Spleen (tissue), 7 donors: ENCODE results near the gene OR51V1.
"Not testable (repeated sequence)": the region's sequence is repeated elsewhere in the genome, so short reads cannot be mapped to it uniquely, and the experiment has no call there.

Experiments
- POLR2AphosphoS5 ChIP-seq, 3 donors: sonication (generic); formaldehyde crosslinking; IDR thresholded peaks; one replicate each; pipeline ENCODE4 v1.5.1; 2017; ENCODE audit warnings: antibody characterized with exemption in 3 of 3
- TF ChIP-seq, protein P1 (sequence below), 11 experiments: fragments of 200-600 bp in 7 of 11; fragments of 450-650 bp in 4 of 11; sonication (generic) in 4 of 11; IDR thresholded peaks in 8 of 11; conservative IDR thresholded peaks in 3 of 11; 1 replicate in 7 of 11; 2 replicates in 4 of 11; pipeline versions ENCODE4 v1.4.0 to v1.8.0; 2016 to 2021; ENCODE audit warnings: antibody characterized with exemption in 11 of 11, inconsistent platforms in 4 of 11, mild to moderate bottlenecking in 1 of 11
- donor health status: DM: no; HTN: no; CAD: no; lungs with moderate emphysema.
- donor health status: DM: no; HTN: no; CAD: no.
- donor health status: DM: no; HTN: no; CAD: no.

DNA sequence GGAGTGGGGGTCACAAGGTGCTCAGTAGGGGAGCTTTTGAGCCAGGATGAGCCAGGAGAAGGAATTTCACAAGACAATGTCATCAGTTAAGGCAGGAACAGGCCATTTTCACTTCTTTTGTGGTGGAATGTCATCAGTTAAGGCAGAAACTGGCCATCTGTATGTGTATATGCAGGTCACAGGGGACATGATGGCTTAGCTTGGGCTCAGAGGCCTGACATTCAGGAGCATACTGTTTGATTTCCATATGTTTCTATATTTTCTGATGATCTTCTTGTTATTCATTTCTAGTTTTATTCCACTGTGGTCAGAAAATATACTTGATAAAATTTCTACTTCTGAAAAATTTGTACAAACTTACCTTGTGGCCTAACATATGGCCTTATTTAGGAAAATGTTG, 34.6 kb downstream of the OR51V1 start:
- TF ChIP-seq, protein P1, sequence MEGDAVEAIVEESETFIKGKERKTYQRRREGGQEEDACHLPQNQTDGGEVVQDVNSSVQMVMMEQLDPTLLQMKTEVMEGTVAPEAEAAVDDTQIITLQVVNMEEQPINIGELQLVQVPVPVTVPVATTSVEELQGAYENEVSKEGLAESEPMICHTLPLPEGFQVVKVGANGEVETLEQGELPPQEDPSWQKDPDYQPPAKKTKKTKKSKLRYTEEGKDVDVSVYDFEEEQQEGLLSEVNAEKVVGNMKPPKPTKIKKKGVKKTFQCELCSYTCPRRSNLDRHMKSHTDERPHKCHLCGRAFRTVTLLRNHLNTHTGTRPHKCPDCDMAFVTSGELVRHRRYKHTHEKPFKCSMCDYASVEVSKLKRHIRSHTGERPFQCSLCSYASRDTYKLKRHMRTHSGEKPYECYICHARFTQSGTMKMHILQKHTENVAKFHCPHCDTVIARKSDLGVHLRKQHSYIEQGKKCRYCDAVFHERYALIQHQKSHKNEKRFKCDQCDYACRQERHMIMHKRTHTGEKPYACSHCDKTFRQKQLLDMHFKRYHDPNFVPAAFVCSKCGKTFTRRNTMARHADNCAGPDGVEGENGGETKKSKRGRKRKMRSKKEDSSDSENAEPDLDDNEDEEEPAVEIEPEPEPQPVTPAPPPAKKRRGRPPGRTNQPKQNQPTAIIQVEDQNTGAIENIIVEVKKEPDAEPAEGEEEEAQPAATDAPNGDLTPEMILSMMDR (IDR thresholded peaks at IDR 0.05 in 8 of 11, conservative IDR thresholded peaks at IDR 0.05 in 3 of 11), result not testable (repeated sequence)
- TF ChIP-seq POLR2AphosphoS5 (IDR thresholded peaks at IDR 0.05), result not testable (repeated sequence)
